Measurements from ENCODE around the gene TRPV2.

Gene TRPV2

GRCh38 chr17:16417399-16417798 is 2.0 kb downstream of the TRPV2 start:
- Histone ChIP-seq H3K9me3 (ENCODE audit: insufficient read depth, low read depth, low read length) (no peaks in the 10 kb centered on the region), H3K27me3 (ENCODE audit: insufficient read depth, low read length) (no peaks in the 10 kb centered on the region), H3K27ac (ENCODE audit: low read depth, low read length) (no peak overlapping the region), H3K36me3 (ENCODE audit: insufficient read depth, low read length) (no peaks in the 10 kb centered on the region), H3K9ac (ENCODE audit: low read depth, low read length) (no peak overlapping the region), H3K4me3 (ENCODE audit: low read length) (no peak overlapping the region), H3K4me1 (ENCODE audit: insufficient read depth, low read length) (peaks cover 17% of the 10 kb centered on the region)
- WGBS = 97% methylated on average over 7 of the region's 7 CpGs

- Histone ChIP-seq H3K36me3 (ENCODE audit: insufficient read depth, low read length) (no peaks in the 10 kb centered on the region), H3K27me3 (ENCODE audit: insufficient read depth, low read length) (no peaks in the 10 kb centered on the region), H3K9ac (ENCODE audit: low read depth, low read length) (no peak overlapping the region), H3K27ac (ENCODE audit: low read depth, low read length) (no peak overlapping the region), H3K4me1 (ENCODE audit: insufficient read depth, low read length) (peaks cover 17% of the 10 kb centered on the region), H3K4me3 (ENCODE audit: low read length) (no peak overlapping the region), H3K9me3 (ENCODE audit: insufficient read depth, low read depth, low read length) (no peaks in the 10 kb centered on the region)
- 89% methylated on average over 7 of the region's 7 CpGs for WGBS
Observed at GRCh38 chr17:16417896-16418684, 2.7 kb downstream of the TRPV2 start.

- Histone ChIP-seq H3K4me3 (ENCODE audit: low read length) (no peak overlapping the region), H3K4me1 (ENCODE audit: insufficient read depth, low read length) (peaks cover 17% of the 10 kb centered on the region), H3K9me3 (ENCODE audit: insufficient read depth, low read depth, low read length) (no peaks in the 10 kb centered on the region), H3K9ac (ENCODE audit: low read depth, low read length) (no peak overlapping the region), H3K27ac (ENCODE audit: low read depth, low read length) (no peak overlapping the region), H3K36me3 (ENCODE audit: insufficient read depth, low read length) (no peaks in the 10 kb centered on the region), H3K27me3 (ENCODE audit: insufficient read depth, low read length) (no peaks in the 10 kb centered on the region)
- WGBS = 95% methylated on average over 1 of the region's 2 CpGs
Observed at GRCh38 chr17:16418685-16419068, 3.3 kb downstream of the TRPV2 start.

- no peaks in the 10 kb centered on the region for H3K27me3 ChIP-seq (ENCODE audit: insufficient read depth, low read length)
- no peaks in the 10 kb centered on the region for H3K36me3 ChIP-seq (ENCODE audit: insufficient read depth, low read length)
- H3K27ac ChIP-seq (ENCODE audit: low read depth, low read length) = no peak overlapping the region
- H3K9ac ChIP-seq (ENCODE audit: low read depth, low read length) = no peak overlapping the region
- H3K4me3 ChIP-seq (ENCODE audit: low read length) = no peak overlapping the region
- peaks cover 17% of the 10 kb centered on the region for H3K4me1 ChIP-seq (ENCODE audit: insufficient read depth, low read length)
- 75% methylated on average over 8 of the region's 8 CpGs for WGBS
- no peaks in the 10 kb centered on the region for H3K9me3 ChIP-seq (ENCODE audit: insufficient read depth, low read depth, low read length)
Observed at GRCh38 chr17:16419074-16419928, 3.9 kb downstream of the TRPV2 start.

DNA sequence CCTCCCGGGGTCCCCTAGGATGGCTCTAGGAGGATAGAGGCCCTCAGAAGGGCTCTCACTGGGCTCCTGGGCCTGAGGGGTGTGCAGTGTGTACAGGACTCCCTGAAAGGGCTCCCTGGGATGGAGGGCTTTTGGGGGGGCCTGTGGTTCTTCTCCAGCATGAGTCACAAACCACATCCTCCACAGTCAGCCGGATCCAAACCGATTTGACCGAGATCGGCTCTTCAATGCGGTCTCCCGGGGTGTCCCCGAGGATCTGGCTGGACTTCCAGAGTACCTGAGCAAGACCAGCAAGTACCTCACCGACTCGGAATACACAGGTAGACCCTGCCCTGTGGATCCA is 4.5 kb downstream of the TRPV2 start:
- Histone ChIP-seq H3K27me3 (ENCODE audit: insufficient read depth, low read length) (no peaks in the 10 kb centered on the region), H3K4me1 (ENCODE audit: insufficient read depth, low read length) (peaks cover 17% of the 10 kb centered on the region), H3K4me3 (ENCODE audit: low read length) (no peak overlapping the region), H3K36me3 (ENCODE audit: insufficient read depth, low read length) (no peaks in the 10 kb centered on the region), H3K9me3 (ENCODE audit: insufficient read depth, low read depth, low read length) (no peaks in the 10 kb centered on the region), H3K27ac (ENCODE audit: low read depth, low read length) (no peak overlapping the region), H3K9ac (ENCODE audit: low read depth, low read length) (no peak overlapping the region)
- WGBS = 96% methylated on average over 10 of the region's 10 CpGs

- Histone ChIP-seq H3K9ac (ENCODE audit: low read depth, low read length) (no peak overlapping the region), H3K9me3 (ENCODE audit: insufficient read depth, low read depth, low read length) (no peaks in the 10 kb centered on the region), H3K4me1 (ENCODE audit: insufficient read depth, low read length) (peaks cover 15% of the 10 kb centered on the region; the same call in 1 of the 2 replicates), H3K4me3 (ENCODE audit: low read length) (no peak overlapping the region), H3K27me3 (ENCODE audit: insufficient read depth, low read length) (no peaks in the 10 kb centered on the region), H3K36me3 (ENCODE audit: insufficient read depth, low read length) (no peaks in the 10 kb centered on the region), H3K27ac (ENCODE audit: low read depth, low read length) (no peak overlapping the region)
- 89% methylated on average over 7 of the region's 7 CpGs for WGBS
Observed at GRCh38 chr17:16422416-16422815, 7.0 kb downstream of the TRPV2 start.

DNA sequence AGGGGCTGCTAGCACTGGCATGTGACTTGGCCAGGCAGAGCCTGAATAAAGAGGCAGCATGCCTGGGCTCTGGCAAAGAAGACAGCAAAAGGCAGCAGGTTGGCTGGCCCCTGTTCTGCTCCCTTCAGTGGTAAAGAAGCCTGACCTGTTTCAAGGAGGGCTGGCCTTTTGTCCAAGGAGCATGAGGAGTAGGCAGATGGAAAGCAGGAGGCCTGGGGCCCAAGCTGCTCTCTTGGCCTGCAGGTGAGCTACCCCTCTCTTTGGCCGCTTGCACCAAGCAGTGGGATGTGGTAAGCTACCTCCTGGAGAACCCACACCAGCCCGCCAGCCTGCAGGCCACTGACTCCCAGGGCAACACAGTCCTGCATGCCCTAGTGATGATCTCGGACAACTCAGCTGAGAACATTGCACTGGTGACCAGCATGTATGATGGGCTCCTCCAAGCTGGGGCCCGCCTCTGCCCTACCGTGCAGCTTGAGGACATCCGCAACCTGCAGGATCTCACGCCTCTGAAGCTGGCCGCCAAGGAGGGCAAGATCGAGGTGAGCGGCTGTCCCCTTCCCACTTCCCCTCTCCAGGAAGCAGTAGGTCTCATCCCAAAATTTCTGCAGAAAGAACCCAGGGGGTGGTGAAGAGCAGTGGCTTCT is 8.0 kb downstream of the TRPV2 start:
- WGBS = 94% methylated on average over 10 of the region's 10 CpGs
- no peak overlapping the region for H3K27ac ChIP-seq (ENCODE audit: low read depth, low read length)
- H3K9me3 ChIP-seq (ENCODE audit: insufficient read depth, low read depth, low read length) = no peaks in the 10 kb centered on the region
- H3K27me3 ChIP-seq (ENCODE audit: insufficient read depth, low read length) = no peaks in the 10 kb centered on the region
- H3K36me3 ChIP-seq (ENCODE audit: insufficient read depth, low read length) = no peaks in the 10 kb centered on the region
- peaks cover 10% of the 10 kb centered on the region; the same call in 1 of the 2 replicates for H3K4me1 ChIP-seq (ENCODE audit: insufficient read depth, low read length)
- H3K9ac ChIP-seq (ENCODE audit: low read depth, low read length) = no peak overlapping the region
- H3K4me3 ChIP-seq (ENCODE audit: low read length) = no peak overlapping the region

DNA sequence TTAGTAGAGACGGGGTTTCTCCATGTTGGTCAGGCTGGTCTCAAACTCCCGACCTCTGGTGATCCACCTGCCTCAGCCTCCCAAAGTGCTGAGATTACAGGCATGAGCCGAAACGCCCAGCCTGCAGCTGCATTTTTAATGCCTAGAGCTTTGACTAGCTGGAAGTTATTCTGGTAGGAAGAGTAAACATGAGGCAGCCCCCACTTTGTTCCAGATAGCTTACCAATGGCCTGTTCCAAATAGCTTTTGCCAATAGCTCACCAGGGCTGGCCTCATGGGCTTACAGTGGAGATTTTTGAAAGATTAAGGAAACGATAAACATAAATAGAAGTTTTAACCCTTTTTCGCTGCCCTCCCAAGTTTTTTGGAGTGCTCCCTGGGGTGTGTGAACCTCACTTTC is 9.8 kb downstream of the TRPV2 start:
- no peak overlapping the region for H3K4me3 ChIP-seq (ENCODE audit: low read length)
- no peak overlapping the region for H3K9ac ChIP-seq (ENCODE audit: low read depth, low read length)
- H3K4me1 ChIP-seq (ENCODE audit: insufficient read depth, low read length) = no peaks in the 10 kb centered on the region; the same call in 1 of the 2 replicates
- no peak overlapping the region for H3K27ac ChIP-seq (ENCODE audit: low read depth, low read length)
- H3K27me3 ChIP-seq (ENCODE audit: insufficient read depth, low read length) = no peaks in the 10 kb centered on the region
- WGBS = 76% methylated on average over 6 of the region's 6 CpGs
- no peaks in the 10 kb centered on the region for H3K36me3 ChIP-seq (ENCODE audit: insufficient read depth, low read length)
- no peaks in the 10 kb centered on the region for H3K9me3 ChIP-seq (ENCODE audit: insufficient read depth, low read depth, low read length)

- no peaks in the 10 kb centered on the region for H3K36me3 ChIP-seq (ENCODE audit: insufficient read depth, low read length)
- H3K27me3 ChIP-seq (ENCODE audit: insufficient read depth, low read length) = no peaks in the 10 kb centered on the region
- WGBS = 87% methylated on average over 20 of the region's 20 CpGs
Observed at GRCh38 chr17:16425698-16426659, 10.6 kb downstream of the TRPV2 start.

GRCh38 chr17:16427020-16427419 is 11.6 kb downstream of the TRPV2 start:
- no peaks in the 10 kb centered on the region for H3K27me3 ChIP-seq (ENCODE audit: insufficient read depth, low read length)
- no peak overlapping the region for H3K9ac ChIP-seq (ENCODE audit: low read depth, low read length)
- no peaks in the 10 kb centered on the region for H3K36me3 ChIP-seq (ENCODE audit: insufficient read depth, low read length)
- H3K4me1 ChIP-seq (ENCODE audit: insufficient read depth, low read length) = no peaks in the 10 kb centered on the region
- no peak overlapping the region for H3K27ac ChIP-seq (ENCODE audit: low read depth, low read length)
- H3K4me3 ChIP-seq (ENCODE audit: low read length) = no peak overlapping the region
- no peaks in the 10 kb centered on the region for H3K9me3 ChIP-seq (ENCODE audit: insufficient read depth, low read depth, low read length)
- WGBS = 96% methylated on average over 3 of the region's 3 CpGs

More at GRCh38 chr17:16425698-16426659, 10.6 kb downstream of the TRPV2 start:
- no peak overlapping the region for H3K27ac ChIP-seq (ENCODE audit: low read depth, low read length)
- no peaks in the 10 kb centered on the region for H3K4me1 ChIP-seq (ENCODE audit: insufficient read depth, low read length)
- no peaks in the 10 kb centered on the region for H3K9me3 ChIP-seq (ENCODE audit: insufficient read depth, low read depth, low read length)
- no peak overlapping the region for H3K9ac ChIP-seq (ENCODE audit: low read depth, low read length)
- no peak overlapping the region for H3K4me3 ChIP-seq (ENCODE audit: low read length)

Data from HUES64 (cell line).